HG03442 (cell line): ENCODE results near the gene KLC3.
"Not testable (repeated sequence)": the region's sequence is repeated elsewhere in the genome, so short reads cannot be mapped to it uniquely, and the experiment has no call there.

Source experiments
- ATAC-seq: cut with Tn5 transposase; IDR thresholded peaks from one replicate; pipeline ENCODE4 v1.9.1; 2021; ENCODE audit warnings: mild to moderate bottlenecking, moderate library complexity; ENCODE audit not compliant: unreplicated experiment

KLC3 gene

GRCh38 chr19:45315304-45315703 is 25.2 kb upstream of the KLC3 start:
- ATAC-seq, result no peak

DNA sequence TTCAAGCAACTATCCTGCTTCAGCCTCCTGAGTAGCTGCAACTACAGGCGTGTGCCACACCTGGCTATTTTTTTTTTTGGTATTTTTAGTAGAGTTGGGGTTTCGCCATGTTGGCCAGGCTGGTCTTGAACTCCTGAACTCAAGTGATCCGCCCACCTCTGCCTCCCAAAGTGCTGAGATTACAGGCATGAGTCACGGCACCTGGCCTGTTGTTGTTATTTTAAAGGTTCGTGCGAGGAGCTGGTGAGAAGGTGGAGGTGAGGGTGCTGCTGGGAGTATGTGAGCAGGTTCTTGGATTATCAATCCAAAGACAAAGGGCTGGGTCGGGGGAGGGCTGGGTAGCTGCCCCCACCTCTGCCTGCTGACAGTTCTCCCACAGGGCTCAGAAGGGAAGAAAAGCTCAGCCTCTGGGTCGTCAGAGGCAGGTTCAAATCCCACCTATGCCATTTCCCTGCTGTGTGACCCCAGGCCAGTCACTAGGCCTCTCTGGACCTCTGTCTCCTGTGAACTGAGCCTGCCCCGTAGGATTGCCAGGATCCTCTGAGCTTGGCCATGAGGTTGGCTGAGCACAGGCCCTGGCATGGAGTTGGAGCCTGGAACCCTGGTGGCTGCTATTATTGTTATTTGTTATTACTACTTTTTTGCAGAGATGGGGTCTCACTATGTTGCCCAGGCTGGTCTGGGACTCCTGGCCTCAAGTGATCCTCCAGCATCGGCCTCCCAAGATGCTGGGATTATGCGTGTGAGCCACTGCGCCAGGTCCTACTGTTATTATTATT is 19.4 kb upstream of the KLC3 start:
- ATAC-seq, result no peak

DNA sequence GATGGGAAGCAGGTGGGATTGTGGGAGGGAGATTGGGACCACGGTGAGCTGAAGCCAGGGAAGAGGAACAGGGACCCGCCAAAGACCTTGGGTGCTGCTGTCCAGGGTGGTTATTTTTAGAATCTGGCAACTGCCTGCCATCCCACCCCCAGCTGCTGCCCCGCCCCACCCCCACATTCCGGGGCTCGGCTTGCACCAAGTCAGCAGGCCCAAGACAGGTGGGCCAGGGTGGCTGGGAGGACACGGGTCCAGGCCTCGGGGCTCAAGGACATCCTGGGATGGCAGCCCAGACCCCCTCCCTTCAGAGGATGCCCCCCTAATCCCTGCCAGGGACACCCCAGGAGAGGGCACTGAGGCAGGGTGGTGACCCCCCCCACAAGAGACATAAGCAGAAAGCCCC is 18.7 kb upstream of the KLC3 start:
- ATAC-seq, result no peak

DNA sequence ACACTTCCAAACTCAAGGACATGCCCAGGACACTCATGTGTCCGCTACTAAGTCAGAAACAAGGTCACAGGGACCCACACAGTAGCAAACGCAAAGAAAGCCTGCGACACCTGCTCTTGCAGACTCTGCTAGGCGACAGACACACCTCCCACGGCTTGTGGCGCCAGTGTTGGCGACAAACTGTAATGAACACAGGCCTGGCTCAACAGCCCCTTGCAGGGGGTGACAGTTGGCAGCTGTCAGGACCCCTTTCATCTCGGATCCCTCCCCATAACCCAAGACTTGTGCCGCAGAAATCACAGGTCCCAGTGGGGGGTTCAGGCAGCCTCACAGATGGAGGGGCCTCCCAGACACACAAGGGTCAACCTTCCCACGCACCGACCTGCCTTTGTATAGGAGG is 18.2 kb upstream of the KLC3 start:
- ATAC-seq, result no peak

DNA sequence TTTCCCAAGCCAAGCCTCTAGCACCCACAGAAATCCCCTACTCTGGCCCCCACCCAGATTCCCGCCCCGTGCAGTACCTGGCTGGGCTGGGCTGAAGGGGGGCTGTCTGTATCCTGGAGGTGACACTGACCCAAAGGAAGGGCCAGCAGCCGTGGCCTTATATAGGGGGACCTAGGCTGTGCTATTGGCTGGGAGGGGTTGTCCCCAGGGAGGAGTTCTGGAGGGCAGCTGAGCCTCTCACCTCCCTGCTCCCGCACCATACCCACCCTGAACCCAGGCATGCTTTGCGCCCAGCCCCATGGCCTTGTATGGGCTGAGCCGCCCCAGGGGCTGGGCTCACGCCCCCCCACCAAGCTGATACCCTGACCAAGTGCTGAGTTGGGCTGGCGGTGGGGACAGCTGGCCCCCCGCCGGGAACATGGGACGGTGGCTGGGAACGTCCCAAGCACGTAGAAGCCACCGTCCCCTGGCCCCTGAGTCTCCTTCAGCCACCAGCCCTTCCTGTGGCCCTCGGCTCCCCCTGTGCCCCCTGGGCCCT is 17.7 kb upstream of the KLC3 start, which contains the start of gene CKM:
Gene CKM, minus strand, starts transcription at position 132 of the 538 bp plus-strand sequence. CDS start 3,162 bp downstream, outside the sequence.
- ATAC-seq, result no peak

DNA sequence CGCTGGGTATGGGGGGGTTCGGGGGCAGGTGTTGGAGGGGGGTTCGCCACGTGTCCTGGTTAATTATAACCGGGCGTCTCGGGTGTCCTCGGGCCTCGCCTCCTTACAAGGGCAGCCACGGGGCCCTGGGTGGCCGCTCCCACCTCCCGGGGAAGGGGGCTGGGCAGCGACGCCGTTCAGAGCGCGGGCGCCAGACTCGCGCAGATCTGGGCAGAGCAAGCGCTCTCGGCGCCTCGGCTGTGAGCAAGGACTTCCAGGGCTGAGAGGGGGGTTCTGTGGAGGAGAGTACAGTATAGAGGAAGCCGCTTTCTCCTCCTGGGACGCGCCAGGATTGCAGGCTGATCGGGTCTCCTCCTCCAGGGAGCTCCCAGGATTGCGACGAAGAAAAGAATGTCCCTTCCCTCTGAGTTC is 16.9 kb upstream of the KLC3 start:
- ATAC-seq, result no peak

- no peak for ATAC-seq
Observed at GRCh38 chr19:45324349-45324907, 16.1 kb upstream of the KLC3 start.

GRCh38 chr19:45327404-45328143 is 13.0 kb upstream of the KLC3 start:
- no peak for ATAC-seq

GRCh38 chr19:45331411-45331810 is 9.1 kb upstream of the KLC3 start:
- no peak for ATAC-seq

DNA sequence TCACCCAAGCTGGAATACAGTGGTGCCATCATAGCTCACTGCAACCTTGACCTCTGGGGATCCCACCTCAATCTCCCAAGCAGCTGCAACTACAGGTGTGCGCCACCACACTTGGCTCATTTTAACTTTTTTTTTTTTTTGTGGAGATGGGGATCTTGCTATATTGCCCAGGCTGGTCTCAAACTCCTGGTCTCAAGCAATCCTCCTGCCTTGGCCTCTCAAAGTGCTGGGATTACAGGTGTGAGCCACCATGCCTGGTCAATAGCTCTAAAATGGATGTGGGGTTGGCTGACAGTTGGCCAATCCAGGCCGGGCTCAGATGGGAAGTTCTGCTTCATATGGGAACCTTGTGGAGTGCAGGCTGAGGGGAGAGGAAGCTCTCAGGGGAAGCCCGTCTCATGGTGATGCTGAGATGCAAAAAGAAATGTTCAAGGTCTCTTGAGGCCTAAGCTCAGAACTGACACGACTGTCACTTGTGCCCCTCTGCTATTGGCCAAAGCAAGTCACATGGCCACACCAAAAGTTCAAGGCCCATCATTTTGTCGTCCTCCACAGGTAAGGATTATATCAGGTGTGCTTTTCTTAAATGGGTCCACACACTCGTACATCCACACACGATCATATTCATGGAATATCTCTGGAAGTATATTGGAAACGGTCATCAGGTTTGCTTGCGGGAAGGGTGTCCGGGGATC is 6.8 kb upstream of the KLC3 start:
- no peak for ATAC-seq

GRCh38 chr19:45334881-45335280 is 5.7 kb upstream of the KLC3 start:
- not testable (repeated sequence) for ATAC-seq

- ATAC-seq, result no peak
Observed at GRCh38 chr19:45336696-45337251, 3.8 kb upstream of the KLC3 start.

- no peak for ATAC-seq
Observed at GRCh38 chr19:45339629-45340028, 921 bp upstream of the KLC3 start.

- no peak for ATAC-seq
Observed at GRCh38 chr19:45340899-45341453, 426 bp downstream of the KLC3 start.

DNA sequence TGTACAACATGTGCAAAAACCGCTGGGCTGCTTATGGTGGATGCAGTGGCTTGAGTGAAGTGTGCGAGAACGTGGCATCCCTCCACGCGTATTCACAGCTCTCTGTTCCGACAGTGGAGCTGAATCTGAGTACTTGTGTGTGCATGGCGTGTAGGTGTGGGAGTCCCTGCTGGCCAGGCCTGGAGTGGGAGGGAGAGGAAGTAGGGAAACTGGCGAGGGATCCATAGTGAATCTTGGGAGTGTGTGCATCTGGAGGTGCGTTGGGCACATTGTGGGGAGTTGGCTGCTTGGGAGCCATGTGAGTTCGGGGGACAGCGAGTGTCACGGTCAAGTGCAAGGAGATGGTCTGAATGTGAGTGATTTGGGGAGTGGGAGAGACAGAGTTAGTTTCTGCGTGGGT is 2.4 kb downstream of the KLC3 start:
- no peak for ATAC-seq

DNA sequence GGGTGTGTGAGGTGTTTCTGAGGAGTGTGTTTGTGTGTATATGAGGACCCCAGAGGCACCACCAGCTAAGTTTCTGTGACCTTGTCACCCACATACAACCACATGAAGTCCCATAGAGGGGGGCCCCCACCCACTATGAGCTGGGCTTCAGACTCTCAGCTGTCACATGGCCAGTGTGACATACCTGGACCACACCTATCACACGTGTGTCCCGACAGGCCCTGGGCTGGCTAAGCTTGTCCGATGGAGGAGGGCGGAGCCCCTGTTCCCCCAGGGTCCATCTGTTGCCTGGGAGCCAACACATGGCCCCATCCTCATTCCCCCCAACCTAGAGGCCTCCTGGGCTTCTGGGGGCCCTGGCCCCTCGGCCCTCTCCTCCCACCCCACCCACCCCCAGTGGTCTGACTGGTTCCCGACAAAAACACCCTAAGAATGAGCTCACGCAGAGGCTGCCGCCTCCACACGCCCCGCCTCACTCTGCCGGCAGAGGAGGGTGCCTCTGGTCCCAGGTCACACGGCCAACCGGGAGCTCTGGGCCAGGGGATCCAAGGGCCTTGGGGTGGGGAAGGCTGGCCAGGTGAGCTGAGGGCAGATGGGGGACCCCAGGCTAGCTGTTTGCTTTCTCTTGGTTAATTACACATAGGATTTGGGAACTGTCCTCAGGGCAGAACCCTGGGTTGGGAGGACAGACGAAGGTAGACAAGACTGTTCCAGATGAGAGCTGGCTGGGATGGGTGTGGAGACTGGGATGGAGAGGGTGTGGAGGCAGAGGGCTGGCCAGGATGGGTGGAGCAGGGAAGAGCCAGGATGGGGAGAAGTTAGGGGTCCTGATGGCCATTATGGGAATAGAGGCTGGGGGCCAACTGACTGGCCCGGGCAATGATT is 4.3 kb downstream of the KLC3 start:
- no peak for ATAC-seq

DNA sequence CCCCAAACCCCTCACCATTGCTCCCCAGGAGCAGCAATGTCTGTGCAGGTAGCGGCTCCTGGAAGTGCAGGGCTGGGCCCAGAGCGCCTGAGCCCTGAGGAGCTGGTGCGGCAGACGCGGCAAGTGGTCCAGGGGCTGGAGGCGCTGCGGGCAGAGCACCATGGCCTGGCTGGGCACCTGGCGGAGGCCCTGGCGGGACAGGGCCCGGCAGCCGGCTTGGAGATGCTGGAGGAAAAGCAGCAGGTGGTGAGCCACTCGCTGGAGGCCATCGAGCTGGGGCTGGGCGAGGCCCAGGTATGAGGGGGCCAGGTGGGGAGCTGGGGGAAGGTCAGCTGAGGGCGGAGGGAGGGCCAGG is 4.9 kb downstream of the KLC3 start:
- ATAC-seq, result no peak

- no peak for ATAC-seq
Observed at GRCh38 chr19:45346449-45346848, 5.9 kb downstream of the KLC3 start.

DNA sequence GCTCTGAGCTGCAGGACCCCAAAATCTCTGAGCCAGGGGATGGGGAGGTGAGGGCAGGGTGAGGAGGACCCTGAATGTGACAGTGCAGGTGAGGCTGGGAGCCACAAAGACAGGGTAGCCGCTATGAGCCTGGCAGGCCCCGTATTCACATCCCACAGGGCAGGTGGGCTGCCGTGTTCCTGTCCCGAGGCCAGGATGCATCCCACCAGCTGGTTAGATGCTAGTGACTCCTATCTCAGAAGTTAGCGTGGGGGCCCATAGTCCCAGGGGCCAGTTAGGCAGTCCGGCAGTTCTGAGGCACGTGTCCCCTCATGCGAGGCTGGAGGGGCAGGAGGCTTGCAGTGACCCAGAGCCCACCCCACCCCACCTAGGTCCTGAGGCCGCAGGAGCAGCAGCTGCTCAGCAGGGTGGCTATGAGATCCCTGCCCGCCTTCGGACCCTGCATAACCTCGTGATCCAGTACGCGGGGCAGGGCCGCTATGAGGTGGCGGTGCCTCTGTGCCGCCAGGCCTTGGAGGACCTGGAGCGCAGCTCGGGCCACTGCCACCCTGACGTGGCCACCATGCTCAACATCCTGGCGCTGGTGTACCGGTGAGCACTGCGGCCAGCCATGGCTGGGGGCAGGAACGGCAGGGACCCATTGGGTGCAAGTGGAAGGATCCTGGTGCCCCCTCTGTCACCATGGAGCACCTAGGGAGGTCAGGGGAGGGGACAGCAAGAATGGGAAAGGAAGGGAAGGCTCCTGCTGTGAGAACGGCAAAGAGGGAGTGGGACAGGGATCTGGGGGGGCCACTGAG is 7.2 kb downstream of the KLC3 start:
- ATAC-seq, result no peak
